Pulmonary artery endothelial cell (primary cell): ENCODE measurements around the gene CACNA1C. TPM values are rescaled to one million over a fixed set of nuclear protein-coding genes. Genes with fewer than 3 reads are reported as not detected.

Source experiments
- DNase-seq: peaks from one replicate; pipeline ENCODE4 v3.0.0-alpha.2; 2011; ENCODE audit warnings: low read depth, low spot score
- total RNA-seq: library from RNA; depleted of rRNA; stranded (reverse); fragments of >200 nt; gene quantifications from 2 replicates; pipeline ENCODE4 v1.2.3, GENCODE V29; 2014

CACNA1C gene
- total RNA-seq, 1 donor from 2014 or later = not detected

DNA sequence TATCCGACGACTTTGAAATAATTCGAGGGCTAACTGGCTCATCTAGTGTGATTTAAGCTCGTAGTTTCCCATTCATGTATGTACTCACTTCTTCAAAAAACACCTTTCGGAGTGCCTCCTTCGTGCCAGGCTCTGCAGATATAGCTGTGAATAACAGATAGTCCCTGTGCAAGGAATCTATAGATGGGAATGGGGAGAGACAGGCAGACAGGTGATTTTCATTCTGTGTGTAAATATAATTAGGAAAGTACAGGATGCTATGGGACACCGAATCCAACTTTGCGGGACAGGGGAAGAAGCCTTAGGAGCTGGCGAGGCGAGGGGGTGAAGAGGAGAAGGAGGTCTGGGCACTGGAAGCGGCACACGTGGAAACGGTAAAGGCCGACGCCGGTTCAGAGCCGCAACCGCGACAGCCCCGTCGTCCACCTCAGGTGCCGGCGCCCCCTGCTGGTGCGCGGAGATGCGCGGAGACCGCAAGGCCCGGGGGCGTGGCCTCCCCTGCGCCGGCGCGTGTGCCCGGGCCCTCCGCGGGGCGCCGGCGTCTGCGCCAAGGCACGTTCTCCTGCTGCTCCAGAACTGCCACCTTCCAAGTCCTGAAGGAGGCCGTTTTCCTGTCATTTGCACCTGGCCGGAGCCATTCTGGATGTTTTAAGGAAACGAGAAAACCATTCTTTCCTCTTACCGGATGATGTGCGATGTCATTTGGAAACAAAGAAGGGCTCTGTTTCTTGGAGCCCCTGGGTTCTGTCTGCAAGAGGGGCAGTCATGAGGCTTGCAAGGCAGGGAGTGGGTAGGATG, 18.0 kb upstream of the CACNA1C start:
- DNase-seq = peak; percentile 8

DNA sequence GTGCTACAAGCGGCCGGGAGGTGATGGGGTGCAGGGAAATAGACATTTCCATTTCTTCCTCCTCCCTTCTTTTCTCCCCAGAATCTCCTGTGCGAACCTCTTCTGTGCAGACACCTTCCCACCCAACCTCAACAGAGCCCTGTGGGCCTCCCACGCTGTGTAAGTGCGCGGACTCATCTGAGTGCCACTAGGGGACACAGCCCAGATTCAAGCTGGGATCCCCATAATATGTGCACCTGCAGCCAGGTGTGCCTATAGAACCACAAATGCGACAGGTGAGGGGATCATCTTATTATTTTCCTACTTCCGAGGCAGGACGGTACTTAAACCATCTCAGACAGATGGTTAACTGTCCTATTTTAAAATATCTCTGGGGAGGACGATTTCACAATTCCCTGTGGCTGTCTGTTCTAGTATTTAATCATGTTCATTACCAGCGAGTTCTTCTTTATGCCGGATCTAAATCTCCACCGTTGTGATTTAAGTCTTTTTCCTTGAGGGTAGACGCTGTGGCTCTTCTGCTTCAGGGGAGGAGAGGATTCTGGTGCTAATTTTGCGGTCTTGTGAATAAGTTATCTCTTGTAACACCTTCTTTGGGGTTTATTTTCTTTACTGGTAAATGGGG, 17.2 kb upstream of the CACNA1C start:
- no peak for DNase-seq

DNA sequence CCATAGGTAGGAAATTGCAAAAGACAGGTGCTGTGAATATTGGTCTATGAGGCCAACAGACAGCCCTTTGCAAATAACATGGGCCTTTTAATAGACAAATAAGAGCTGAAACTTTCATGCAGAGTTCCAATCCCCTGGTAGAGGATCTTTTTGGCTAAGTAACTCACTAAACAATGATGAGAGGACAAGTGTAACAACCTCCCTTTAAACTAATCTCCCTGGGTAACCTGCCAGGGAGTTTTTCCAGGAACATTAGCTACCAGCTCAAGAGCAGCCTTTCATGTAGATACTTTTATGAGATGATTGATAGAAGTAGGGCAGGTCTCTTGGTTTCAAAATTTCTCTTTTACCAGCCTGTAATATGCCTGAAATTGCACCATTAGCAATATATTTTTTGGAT, 13.8 kb upstream of the CACNA1C start:
- DNase-seq = no peak

DNA sequence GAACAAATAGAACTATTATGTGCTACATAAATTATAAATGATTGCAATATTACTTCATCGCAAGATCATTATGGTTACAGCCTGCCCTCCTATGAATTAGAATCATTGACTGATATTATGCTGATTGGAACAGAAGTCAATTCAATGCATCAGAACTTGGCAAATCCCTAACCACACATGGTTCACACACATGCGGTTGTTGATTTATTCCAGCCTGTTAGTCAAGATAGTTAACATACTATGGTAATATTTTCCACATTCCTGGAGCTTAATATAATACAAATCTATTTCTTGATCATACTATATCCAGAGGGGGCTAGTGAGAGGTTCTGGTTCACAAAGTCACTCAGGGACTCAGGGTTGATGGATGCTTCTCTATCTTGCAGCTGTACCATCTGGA, 9.7 kb upstream of the CACNA1C start:
- no peak for DNase-seq

DNA sequence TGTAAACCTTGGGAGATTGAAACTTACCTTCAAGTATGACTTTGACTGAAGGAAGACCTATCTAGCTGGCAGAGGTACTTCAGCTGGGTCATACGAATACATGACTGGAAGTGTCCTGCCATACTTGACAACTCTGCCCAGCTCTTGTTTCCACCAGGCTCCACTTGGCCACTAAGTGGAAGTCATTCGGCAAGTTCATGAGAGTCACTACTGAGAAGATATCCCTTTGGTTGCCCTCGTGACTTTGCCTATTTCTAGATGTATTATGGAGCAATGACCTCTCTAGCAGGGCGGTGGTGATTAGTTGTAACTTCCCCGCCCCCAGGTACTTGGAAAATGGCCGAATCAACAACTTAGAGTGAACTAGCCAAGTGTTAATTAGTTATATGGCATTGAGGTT, 8.6 kb upstream of the CACNA1C start:
- DNase-seq = no peak

DNA sequence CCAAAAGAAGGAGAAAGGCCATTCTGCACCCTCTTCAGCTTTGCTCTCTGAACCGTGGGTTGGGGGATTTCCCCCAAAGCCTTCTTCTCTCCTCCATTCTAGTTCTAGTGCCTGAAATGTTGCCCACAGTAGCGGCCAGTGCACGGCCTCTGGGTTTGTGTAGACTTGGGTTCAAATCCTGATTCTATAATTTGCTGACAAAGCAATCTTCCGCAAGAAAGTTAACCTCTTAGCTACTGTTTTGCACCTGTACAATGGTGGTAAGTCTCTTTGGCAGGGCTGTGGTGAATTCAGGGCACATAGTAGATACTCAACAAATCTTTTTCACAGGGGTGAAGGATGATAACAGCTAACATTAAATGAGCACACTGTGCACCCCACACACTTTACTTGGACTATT, 5.8 kb upstream of the CACNA1C start:
- DNase-seq = no peak

DNA sequence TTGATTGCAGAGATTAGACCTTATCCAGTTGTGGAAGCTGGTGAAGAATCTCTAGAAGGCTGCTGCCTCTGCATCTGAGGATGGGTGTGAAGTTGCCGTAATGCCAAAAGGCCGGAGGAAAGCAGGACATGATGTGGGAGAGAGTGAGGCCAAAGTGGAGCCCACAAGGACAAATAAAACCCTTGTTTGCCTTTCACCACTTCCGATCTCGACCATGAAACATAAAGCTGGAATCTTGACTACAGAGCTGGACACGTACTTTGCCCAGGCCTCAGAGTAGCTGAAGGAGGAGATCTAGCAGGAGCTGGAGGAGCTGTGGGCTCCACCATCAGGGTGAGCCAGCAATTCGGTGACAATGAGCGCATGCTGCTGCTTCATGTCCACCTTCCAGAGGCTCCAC, 5.0 kb upstream of the CACNA1C start:
- no peak for DNase-seq

DNA sequence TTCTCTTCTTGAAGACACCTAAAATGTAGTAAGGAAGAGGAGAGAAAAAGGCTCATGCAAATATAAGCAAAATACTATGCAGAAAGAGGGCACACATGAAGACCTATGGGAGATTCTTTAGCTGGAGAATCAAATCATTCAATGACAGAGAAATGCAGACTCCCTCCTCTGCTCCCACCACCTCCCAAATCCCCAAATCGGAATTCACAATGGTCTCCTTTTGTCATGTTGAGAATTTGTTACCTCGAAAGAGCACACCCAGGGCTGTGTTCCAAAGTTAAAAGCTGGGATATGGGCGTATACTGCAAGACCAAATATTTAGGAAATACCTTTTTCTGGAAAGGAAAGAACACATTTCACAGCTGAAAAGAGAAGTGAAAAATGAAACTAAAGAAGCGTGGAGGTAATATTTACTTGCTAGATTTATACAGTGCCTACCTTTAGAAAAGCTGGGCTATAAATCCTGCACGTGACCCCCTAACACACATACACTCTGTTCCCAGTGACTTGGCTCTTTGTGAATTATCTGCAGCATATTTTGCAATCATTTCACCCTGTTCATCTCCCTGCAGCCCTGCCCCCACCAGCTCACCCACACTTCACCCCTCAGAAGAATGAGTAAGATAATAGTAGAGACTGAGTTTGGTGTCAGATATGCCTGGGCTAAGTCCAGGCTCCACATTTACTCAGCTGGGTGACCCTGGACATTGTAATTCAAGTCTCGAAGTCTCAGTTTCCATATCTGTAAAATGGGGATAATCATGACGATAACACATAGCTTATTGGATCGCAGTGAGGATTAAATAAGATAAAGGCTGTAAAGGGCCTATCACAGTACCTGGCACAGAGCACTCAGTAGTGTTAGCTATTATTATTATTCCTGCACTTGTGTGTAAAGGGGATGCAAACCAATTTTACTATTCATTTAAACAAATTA, 2.9 kb upstream of the CACNA1C start:
- no peak for DNase-seq

DNA sequence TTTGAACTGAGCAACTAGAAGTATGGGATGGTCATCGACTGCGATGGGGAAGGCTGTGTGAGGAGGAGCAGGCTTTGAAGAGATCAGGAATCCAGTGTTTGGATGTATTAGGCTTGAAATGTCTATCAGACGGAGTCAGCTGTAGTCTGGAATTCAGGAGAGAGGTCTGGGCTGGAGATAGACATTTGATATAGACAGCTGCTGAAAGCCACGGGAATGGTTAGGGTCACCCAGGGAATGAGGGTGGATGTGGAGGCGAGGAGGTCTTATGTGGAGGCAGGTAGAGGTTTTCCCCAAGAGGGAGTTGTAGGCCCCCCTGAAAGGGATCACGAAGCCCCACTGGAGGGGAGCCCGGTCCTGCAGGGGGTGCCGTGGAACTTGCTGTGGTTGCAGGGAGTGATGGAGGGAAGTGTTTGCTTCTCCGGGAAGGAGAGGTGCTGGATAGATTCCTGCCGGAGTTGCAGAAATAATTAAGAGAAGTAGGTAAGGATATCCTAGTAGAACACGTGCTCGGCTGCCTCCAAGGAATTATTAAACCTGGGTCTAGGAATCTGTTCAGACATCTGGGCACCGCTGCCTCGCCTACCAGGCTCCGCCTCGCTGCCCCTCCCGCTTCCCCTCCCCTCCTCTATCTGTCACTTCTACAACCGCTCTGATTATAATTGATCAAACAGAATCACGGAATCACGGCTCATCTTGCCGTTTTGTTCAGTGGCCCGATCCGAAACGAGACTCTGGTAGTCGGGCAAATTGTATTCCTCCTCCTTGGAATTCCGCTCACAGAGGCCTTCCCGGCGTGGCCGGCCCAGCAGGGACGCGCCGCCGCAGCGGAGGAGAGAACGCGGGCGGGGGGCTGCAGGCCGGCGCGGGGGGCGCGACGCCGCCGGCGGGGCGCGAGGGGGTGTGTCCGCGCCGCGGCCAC, 826 bp upstream of the CACNA1C start:
- no peak for DNase-seq

DNA sequence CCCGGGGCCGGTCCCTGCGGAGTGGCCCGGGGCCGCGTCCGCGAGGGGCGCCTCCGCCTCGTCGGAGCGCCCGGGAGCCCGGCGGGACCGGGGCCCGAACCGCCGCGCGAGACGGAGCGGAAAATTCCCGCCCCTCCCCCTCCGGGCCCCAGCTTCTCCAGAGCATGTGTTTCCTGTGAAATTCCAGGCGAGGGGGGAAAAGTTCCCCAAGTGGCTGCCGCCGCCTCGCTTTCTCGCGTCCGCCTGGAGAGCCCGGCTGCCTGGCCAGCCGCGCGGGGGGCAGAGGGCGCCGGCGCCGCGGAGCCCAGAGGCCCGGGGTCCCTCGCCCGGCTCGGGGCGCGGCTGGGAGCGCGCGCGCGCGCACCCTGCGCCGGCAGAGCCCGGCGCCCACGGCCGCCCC, 904 bp downstream of the CACNA1C start:
- no peak for DNase-seq

DNA sequence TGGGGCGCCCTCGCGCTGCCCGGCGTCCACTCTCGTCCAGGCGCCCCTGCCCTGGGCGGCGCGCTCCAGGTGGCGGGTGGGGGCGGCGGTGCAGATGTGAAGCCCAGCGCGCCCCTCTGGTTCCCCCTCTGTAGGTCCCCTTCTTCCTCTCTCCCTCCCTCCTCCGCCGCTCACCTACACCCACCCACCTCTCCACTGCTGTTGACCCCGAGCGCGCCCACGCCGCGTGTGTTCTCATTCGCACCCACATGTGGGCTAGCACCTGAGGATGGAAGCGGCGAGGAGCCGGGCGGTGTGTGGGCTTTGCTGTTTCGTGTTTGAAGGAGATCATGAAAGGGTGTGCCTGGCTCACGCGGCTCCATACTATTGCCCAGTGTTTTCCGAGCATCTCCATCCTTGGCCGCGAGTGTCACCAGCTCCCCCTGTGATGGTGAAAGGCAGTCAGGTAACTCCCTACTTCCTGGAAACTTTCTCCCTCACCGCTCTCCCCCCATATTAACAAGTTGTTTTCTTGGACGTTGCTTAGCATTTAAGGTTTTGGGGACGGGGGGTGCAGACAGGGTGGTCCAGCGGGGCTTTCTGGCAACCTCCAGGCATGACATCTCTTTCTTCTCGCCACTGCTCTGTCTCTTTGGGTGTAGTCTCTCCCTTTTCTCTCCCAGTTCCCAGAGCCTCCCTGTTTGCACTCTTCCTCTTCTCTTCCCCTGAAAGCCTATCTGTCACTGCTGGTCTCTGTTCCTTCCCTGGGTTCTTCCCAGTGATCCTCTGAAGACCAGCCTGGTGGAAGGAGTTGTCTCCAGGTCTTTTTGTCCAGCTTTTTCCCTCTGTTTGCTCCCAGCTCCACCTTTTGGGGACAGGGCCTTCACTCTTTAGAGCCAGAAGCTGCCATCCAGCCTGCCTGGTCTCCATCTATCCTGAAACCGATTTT, 1.6 kb downstream of the CACNA1C start:
- no peak for DNase-seq

DNA sequence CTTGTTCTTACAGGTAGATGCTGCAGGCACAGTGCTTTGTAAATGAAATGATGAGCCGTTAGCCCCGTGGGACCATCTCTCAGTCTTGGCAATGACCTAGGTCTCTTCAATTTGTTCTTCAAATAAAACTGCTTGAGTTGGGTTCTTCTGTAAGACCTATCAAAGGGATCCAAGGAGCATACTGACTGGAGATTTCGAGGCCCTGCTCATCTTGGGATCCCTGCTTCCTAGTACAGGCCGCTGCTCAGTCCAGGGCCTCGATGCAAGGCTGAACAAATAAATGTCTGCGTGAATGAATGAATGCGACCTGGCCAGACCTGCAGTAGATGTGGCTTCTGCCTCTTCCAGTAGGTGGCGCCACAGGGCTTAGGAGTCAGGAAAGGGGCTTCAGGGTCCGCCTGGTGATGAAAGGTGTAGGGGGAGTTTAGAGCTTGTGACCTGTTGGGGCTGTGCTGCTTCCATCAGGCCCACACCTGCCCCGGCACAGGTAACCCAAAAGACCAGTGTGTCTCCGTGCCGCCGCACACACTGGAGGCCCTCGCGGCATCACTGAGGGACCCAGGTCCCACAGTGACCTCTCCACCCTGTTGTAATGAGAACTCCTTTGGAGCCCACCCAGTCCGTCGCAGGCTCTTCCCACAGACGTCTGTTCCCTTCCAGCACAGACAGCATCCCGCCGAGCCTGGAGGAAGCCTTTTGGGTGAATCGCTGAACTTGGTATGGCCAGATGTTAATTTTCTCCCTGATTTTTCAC, 4.4 kb downstream of the CACNA1C start:
- DNase-seq = no peak

DNA sequence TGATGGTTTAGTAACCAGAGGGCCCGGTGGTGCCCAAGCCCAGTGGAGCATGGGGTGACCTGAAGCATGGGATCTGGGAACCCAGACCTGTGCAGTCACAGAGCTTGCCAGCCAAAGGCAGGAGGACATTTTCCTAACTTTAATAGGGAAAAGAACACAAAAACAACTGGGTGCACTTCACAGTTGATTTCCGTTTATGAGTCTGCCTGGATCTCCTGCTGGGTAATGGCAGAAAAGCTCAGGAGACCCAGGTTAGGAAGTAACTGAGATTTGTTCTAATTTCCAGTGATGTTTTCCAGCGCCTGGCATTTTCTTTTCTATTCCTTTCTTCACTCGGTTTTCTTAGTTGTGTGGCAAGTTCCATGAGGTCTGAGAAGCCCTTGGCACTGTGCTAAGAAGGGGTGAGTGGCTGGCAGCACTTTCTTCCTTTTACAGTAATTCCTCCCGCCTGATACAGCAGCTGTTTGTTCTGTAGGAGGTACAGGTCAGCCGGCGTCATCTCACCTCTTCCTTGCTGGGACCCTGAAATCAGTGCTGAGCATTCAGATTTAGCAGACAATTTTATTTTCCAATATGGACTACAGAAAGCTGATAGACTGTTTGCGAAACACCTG, 5.1 kb downstream of the CACNA1C start:
- no peak for DNase-seq

DNA sequence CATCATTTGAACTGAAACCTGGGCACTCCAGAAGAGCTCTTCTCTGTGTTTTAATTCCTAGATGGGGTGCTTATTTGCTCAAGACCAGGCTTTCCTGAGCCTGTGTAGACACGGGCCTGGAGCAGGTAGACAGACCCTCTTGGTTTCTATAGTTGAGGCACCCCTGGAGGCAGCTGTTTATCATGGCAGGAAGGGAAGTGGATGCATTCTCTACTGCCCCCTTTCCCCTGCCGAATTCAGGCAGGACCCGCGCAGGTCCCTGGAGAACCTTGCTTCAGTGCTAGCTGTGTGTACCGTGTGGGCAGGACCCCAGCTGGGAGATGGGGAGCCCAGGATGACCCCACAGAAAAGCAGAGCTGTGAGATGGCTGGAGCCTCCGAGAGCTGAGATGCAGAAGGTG, 6.0 kb downstream of the CACNA1C start:
- DNase-seq = no peak

DNA sequence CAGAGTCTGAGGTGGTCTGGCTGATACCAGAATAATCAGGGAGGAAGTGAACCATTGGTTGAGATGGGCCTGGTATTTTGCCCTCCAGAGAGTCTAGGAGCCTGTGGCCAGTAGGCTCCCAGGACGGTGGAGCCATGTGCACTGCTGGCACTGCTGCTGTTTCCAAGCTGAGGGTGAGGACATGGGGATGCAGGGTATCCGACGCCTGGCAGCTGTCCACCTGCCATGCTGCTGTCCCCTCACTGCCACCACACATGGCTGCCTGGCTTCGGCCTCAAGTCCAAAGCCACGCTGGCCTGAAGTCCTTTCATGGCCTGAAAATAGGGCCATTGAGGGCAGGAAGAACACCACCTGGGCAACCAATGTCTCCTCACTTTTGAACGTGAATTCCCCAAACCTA, 8.6 kb downstream of the CACNA1C start:
- no peak for DNase-seq

DNA sequence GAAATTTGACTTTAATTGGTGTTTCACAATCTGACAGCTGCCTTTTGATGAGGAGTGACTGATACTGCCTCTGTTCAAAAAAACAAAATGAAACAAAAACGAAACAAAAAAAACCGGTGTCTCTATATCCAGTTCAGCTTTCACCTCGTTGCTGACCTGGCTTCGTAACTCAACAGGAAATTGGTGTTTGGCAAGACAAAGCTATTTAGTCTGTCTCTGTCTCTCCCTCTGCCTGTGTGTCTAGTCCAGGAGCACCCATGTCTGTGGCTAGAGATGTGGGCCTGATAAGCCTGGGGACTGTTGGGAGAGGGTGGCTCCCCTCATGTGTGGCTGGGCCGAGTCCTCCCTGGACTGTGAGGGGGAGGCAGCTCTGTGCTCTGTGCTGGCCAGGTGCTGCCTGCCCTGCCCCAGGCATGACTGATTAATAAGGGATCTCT, 11.3 kb downstream of the CACNA1C start:
- no peak for DNase-seq

DNA sequence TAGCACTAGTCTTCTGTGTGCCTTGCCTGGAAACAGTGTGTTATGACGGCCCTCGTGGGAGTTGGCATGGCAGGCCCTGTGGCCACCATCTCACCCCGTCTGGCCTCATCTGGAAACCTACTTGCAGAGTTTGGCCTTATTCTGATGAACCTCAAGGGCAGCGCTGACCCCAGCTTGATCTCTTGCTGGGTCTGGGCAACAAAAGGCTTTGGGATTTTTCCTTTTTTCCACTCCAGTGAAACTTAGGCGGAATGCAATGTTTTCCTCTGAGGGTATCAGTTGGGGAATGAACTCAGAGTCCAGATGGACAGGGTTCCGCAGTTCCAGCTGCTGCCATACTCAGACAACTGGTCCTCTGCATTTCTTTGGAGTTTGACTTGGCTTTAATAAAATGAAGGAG, 15.9 kb downstream of the CACNA1C start:
- no peak for DNase-seq

DNA sequence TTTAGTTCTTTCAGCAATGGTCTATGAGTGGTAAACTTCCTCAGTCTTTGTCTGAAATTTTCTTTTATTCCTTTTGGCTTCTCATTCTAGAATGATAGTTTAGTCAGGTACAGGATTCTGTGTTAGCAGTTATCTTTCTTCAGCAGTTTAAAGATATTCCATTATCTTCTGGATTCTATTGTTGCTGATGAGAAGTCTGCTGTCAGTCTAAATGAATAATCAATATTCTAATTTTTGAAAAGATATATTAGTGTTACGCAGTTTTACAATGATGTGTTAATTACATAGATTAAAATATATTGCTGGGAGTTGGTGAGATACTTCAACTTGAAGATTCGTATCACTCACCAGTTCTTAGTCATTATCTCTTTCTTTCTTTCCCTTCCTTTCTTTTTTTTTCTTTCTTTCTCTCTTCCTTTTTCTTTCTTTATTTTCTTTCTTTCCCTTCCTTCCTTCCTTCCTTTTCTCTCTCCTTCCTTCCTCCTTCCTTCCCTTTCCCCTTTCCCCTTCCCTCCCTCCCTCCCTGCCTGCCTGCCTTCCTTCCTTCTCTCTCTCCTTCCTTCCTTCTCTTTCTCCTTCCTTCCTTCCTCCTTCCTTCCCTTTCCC, 17.8 kb downstream of the CACNA1C start:
- no peak for DNase-seq
